GM12801 (cell line): ENCODE results near the gene TMEM239.

Experiments used
- TF ChIP-seq, protein P1 (sequence below): IDR thresholded peaks from one replicate; pipeline ENCODE4 v1.5.1; 2011; ENCODE audit warnings: control low read depth; ENCODE audit not compliant: insufficient read length; ENCODE audit errors: extremely low read depth

The TMEM239 gene

DNA sequence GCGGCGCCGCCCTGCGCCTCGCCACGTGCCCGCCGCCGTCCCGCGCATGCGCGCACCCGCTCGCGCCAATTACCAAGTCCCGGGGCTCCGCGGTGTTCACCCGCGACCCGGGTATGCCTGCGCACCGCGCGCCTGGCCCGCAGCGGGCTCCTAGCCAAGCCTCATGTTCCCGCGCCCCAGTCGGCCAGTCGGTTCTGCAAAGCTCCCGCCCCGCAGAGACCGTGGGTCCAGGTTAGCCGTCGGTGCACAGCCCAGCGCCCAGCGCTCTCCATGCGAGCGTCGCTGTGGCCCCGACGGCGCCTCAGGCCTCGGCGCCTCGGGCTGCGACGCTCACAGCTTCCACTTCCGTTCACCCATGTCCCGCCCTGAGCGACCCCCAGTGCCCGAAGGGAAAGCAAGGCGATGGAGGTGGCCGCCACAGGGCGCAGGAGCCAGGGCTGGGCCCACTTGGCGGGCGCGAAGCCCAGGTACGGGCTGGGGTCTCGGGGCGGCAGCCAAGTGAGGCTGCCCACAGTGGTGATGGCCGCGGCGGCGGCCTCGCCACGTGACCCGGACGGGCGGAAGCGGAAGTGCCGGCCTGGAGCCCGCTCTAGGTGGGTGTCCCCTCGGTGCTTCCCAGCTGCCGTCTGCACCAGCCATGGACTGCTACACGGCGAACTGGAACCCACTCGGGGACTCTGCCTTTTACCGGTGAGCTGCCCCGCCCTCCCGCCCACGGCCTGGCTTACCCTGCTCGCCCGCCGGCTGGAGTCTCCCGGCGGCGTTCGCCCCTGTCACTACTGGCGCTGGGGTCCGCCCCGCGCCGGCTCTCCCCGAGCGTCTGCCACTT, 24.2 kb downstream of the TMEM239 start, which contains the start of the genes PCED1A and VPS16:
PCED1A (minus strand) TSS at position 518 of the 829 bp plus-strand sequence. CDS start 743 bp downstream, outside the sequence.
VPS16 (plus strand) TSS at position 608 of the 829 bp plus-strand sequence; CDS start at position 638, 30 bp downstream.
- TF ChIP-seq, protein P1, sequence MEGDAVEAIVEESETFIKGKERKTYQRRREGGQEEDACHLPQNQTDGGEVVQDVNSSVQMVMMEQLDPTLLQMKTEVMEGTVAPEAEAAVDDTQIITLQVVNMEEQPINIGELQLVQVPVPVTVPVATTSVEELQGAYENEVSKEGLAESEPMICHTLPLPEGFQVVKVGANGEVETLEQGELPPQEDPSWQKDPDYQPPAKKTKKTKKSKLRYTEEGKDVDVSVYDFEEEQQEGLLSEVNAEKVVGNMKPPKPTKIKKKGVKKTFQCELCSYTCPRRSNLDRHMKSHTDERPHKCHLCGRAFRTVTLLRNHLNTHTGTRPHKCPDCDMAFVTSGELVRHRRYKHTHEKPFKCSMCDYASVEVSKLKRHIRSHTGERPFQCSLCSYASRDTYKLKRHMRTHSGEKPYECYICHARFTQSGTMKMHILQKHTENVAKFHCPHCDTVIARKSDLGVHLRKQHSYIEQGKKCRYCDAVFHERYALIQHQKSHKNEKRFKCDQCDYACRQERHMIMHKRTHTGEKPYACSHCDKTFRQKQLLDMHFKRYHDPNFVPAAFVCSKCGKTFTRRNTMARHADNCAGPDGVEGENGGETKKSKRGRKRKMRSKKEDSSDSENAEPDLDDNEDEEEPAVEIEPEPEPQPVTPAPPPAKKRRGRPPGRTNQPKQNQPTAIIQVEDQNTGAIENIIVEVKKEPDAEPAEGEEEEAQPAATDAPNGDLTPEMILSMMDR: no peak

DNA sequence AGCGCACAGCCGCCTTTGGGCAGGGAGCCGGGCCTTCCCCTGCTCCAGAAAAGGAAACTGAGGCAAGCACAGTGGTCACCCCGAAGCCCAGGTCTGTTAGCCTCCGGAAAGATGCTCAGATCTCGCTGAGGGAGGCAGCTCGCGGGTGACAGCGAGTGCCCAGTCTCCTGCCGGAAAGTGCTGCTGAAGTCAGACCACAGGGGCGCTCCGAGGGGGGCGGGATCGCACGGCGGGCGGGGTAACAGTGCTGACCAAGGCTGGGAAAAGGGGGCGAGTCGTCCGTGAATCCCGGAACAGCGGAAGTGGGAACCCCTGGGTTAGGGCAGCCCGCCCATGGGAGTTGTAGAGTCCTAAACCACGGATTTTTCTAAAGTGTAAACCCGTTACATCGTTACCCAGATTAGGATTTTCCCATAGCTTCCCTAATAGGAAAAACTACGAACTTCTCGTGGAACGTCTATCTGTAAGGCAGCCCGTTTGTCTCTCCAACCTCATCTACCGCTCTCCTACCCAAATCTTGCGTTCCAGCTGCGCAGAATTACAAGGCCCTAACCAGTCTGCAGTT, 24.9 kb downstream of the TMEM239 start:
- TF ChIP-seq, protein P1: no peak

DNA sequence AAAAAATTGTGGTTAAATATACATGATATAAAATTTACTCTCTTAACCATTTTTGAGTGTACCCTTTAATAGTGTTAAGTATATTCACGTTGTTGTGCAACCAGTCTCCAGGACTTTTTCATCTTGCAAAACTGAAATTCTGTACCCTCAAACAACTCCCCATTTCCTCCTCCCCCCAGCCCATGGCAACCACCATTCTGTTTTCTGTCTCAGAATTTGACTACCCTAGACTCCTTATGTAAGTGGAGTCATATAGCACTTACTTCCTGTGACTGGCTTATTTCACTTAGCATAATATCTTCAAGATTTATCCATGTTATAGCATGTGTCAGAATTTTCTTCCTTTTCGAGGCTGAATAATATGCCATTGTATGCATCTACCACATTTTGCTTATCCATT, 29.4 kb downstream of the TMEM239 start:
- TF ChIP-seq, protein P1: no peak

DNA sequence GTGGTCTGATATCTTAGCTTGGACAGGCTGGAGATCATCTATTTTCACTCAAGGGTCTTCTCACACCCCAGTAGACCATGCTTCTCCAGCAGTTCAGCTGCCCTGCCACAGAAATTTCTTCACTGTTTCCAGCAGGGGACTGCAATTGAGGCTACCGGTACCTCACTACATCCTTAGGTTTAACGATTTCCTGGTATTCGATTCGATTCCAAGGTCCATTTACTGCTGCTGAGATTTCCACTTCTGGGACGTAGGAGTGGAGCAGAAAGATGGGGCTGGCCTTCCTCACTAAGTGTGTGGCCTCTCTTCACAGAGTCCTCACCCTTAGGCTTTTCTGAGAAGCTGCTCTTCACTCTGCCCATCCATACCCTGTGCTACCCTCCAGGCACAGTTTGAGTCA, 30.5 kb downstream of the TMEM239 start:
- TF ChIP-seq, protein P1: no peak

DNA sequence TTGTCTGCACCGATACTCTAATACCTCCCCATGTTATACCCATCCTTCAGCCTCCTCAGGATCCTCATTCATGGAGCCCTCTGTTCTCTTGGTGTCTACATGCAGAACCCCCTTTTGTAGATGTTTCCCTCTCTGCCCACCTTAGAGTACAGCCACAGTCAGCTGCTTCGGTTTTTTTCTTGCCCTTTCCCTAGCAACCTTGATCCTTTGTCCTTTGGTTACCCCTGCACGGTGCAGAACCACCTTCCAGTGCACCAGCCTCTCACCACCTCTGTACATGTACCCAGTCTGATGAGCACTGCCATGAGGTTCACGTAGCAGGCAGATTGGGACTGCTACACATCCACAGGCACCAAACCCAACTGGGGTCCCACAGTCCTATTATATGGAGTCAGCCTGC, 31.6 kb downstream of the TMEM239 start:
- TF ChIP-seq, protein P1: no peak

DNA sequence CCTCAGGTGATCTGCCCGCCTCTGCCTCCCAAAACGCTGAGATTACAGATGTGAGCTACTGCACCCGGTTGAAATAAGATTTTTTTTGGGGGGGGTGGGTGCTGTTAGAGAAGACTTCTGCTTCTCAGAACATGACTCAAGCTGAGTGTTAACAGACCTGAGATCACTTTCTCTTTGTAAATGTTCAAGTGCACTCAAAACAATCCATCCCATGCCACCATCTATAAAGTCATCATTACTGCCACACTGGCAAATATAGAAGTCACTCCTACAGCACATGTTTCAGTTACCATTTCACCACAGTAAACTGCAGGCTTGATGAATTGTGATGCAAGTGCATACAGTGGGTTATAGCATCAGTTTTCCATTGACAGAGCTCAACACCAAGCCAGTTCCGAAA, 33.4 kb downstream of the TMEM239 start:
- TF ChIP-seq, protein P1: no peak

DNA sequence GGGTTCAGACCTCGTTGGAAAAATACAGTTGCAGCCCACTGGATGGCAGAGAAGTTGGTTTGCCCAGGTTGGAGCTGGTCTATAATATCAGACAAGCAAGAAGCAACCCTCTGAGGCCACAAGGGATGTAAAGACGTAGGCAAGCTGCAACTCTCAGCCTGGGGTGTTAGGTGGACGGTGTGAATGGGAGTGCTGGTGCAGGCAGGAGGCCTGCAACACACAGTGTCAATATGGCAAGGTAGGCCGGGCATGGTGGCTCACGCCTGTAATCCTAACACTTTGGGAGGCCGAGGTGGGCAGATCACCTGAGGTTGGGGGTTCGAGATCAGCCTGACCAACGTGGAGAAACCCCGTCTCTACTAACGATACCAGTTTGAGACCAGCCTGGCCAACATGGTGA, 34.9 kb downstream of the TMEM239 start:
- TF ChIP-seq, protein P1: no peak
